Naive thymus-derived CD4-positive, alpha-beta T cell (primary cell): ENCODE data around the gene OR8D4. TPM values are rescaled to one million over a fixed set of nuclear protein-coding genes. Genes with fewer than 3 reads are reported as not detected.
"Not testable (repeated sequence)": the region's sequence is repeated elsewhere in the genome, so short reads cannot be mapped to it uniquely, and the experiment has no call there.

Experiments used
- ATAC-seq: fragments of 150-1000 bp; cut with Tn5 transposase; 2 replicates; pipeline ENCODE4 v1.10.0; 2021; ENCODE audit warnings: mild to moderate bottlenecking, moderate library complexity
- CTCF ChIA-PET: fragments of 350-600 bp; sonication (Branson Sonifier 250); formaldehyde crosslinking; loops from one replicate; lab custom pipeline; 2021; ENCODE audit warnings: antibody characterized with exemption; lab: Charles Lee
- POLR2A ChIA-PET: fragments of 350-600 bp; sonication (Branson Sonifier 250); formaldehyde crosslinking; loops from one replicate; lab custom pipeline; 2021; ENCODE audit warnings: antibody characterized with exemption, inconsistent platforms; lab: Charles Lee
- DNase-seq, 9 donors: peaks; one replicate each; pipeline versions ENCODE4 v3.0.0 to v3.0.0-alpha.2; 2020 to 2022; ENCODE audit warnings: mixed read lengths in 1 of 9
- H3K27ac ChIP-seq: one replicate; pipeline ENCODE4 v1.7.0; 2013; ENCODE audit warnings: mild to moderate bottlenecking, low read depth, low read length, moderate library complexity
- H3K27me3 ChIP-seq, 2 donors: one replicate each; pipeline ENCODE4 v1.7.0; 2013; ENCODE audit warnings: low read length in 2 of 2, mild to moderate bottlenecking in 2 of 2, moderate library complexity in 2 of 2; ENCODE audit not compliant: control insufficient read depth in 2 of 2, insufficient read depth in 2 of 2
- H3K36me3 ChIP-seq, 3 experiments: 1 replicate in 2 of 3; 2 replicates in 1 of 3; pipeline ENCODE4 v1.7.0; 2013; ENCODE audit warnings: low read length in 3 of 3, mild to moderate bottlenecking in 3 of 3, moderate library complexity in 1 of 3; ENCODE audit not compliant: insufficient read depth in 3 of 3, control insufficient read depth in 2 of 3
- H3K4me1 ChIP-seq, 2 donors: one replicate each; pipeline ENCODE4 v1.7.0; 2013; ENCODE audit warnings: low read length in 2 of 2, mild to moderate bottlenecking in 2 of 2, moderate library complexity in 1 of 2; ENCODE audit not compliant: control insufficient read depth in 2 of 2, insufficient read depth in 2 of 2
- H3K4me3 ChIP-seq: 2 replicates; pipeline ENCODE4 v1.7.0; 2013; ENCODE audit warnings: mild to moderate bottlenecking, low read length
- H3K9me3 ChIP-seq, 3 experiments: 1 replicate in 2 of 3; 2 replicates in 1 of 3; pipeline ENCODE4 v1.7.0; 2013; ENCODE audit warnings: low read length in 3 of 3; ENCODE audit not compliant: control insufficient read depth in 2 of 3
- H3K27ac Mint-ChIP-seq, 9 donors: one replicate each; pipeline ENCODE4 v1.8.0; 2020 to 2022; ENCODE audit warnings: mixed read lengths in 9 of 9, mild to moderate bottlenecking in 8 of 9, moderate library complexity in 5 of 9, inconsistent platforms in 2 of 9
- H3K27me3 Mint-ChIP-seq, 5 donors: one replicate each; pipeline ENCODE4 v1.8.0; 2021 to 2022; ENCODE audit warnings: mixed read lengths in 5 of 5, mild to moderate bottlenecking in 1 of 5
- H3K36me3 Mint-ChIP-seq, 5 donors: one replicate each; pipeline ENCODE4 v1.8.0; 2020 to 2022; ENCODE audit warnings: mixed read lengths in 5 of 5, mild to moderate bottlenecking in 3 of 5, inconsistent platforms in 1 of 5
- H3K4me1 Mint-ChIP-seq, 7 donors: one replicate each; pipeline ENCODE4 v1.8.0; 2020 to 2022; ENCODE audit warnings: mixed read lengths in 7 of 7, mild to moderate bottlenecking in 3 of 7, inconsistent platforms in 1 of 7
- H3K4me3 Mint-ChIP-seq, 10 donors: one replicate each; pipeline ENCODE4 v1.8.0; 2020 to 2022; ENCODE audit warnings: mild to moderate bottlenecking in 10 of 10, mixed read lengths in 10 of 10, moderate library complexity in 6 of 10, inconsistent platforms in 2 of 10
- H3K9me3 Mint-ChIP-seq, 11 donors: one replicate each; pipeline ENCODE4 v1.8.0; 2020 to 2022; ENCODE audit warnings: mixed read lengths in 11 of 11, mild to moderate bottlenecking in 4 of 11, inconsistent platforms in 1 of 11, moderate library complexity in 1 of 11
- intact Hi-C, 2 donors: fragments of 100-400 bp; cut with micrococcal nuclease; formaldehyde crosslinking; loops; one replicate each; pipeline ENCODE4 v1.15.1; 2023
- polyA plus RNA-seq, 2 donors: library from polyadenylated mRNA; unstranded; fragments of 300-500 nt; fragmentation: Illumina TruSeq; gene quantifications; one replicate each; pipeline ENCODE4 v1.2.3, GENCODE V29; 2021
- total RNA-seq, 6 experiments: library from RNA in 5 of 6; stranded (reverse) in 5 of 6; gene quantifications; 1 replicate in 5 of 6; 2 replicates in 1 of 6; pipeline ENCODE4 v1.2.3 and lab custom pipeline; 2021 to 2026

Gene OR8D4
- not detected for total RNA-seq
- not detected for polyA plus RNA-seq
- not detected for total RNA-seq (lab: John Stamatoyannopoulos, UW)

DNA sequence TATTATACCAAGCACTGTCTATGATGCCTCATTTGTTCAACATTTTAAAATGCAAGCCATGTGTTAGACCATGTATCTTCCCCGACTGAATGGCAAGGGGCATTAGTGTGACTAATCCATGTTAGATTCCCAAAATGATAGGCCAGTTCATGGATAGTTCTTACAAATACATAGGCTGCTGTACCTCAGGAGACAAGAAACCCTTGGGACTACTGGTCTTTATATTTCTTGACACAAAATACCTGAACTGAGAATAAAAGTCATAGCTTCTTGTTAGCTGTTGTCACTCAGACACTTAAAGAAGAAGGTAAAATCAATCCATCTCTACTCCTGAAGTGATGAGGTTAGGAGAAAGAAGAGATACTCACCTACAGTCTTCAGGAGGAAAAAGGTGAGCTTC lies at the start of gene OR8D4:
OR8D4 (plus strand) TSS at position 301 of the 400 bp plus-strand sequence. CDS start 4,265 bp downstream, outside the sequence.
- Histone ChIP-seq H3K27ac (no peak within 1 kb of the TSS), H3K27me3 (no peaks in the 10 kb centered on the region), H3K9me3 (no peaks in the 10 kb centered on the region), H3K36me3 (no peaks in the 10 kb centered on the region), H3K4me3 (no peak within 1 kb of the TSS), H3K4me1 (no peaks in the 10 kb centered on the region)
- intact Hi-C loops, result no loop called here
- ChIA-PET POLR2A (no interaction called here), CTCF (no interaction called here)
- Mint-ChIP-seq H3K4me3 (no peak within 1 kb of the TSS), H3K9me3 (no peaks in the 10 kb centered on the region), H3K4me1 (peaks cover 0 to 5% (median 0%) of the 10 kb centered on the region in 7 donors), H3K27ac (no peak within 1 kb of the TSS), H3K27me3 (peaks cover 0 to 12% (median 11%) of the 10 kb centered on the region in 5 donors), H3K36me3 (no peaks in the 10 kb centered on the region)
- no peak for ATAC-seq
- no peak for DNase-seq

GRCh38 chr11:123852321-123852720 lies 49.6 kb upstream of the OR8D4 start:
- H3K27ac Mint-ChIP-seq, result no peak overlapping the region
- Histone ChIP-seq H3K27me3 (no peaks in the 10 kb centered on the region), H3K4me3 (no peak overlapping the region), H3K27ac (no peak overlapping the region), H3K9me3 (no peaks in the 10 kb centered on the region), H3K36me3 (no peaks in the 10 kb centered on the region), H3K4me1 (no peaks in the 10 kb centered on the region)
- no peaks in the 10 kb centered on the region for H3K4me1 Mint-ChIP-seq
- POLR2A ChIA-PET, result no interaction called here
- intact Hi-C loops, result no loop called here
- H3K27me3 Mint-ChIP-seq, result peaks cover 10 to 35% (median 24%) of the 10 kb centered on the region in 5 donors
- peaks cover 0 to 16% (median 5%) of the 10 kb centered on the region in 11 donors for H3K9me3 Mint-ChIP-seq
- CTCF ChIA-PET, result no interaction called here
- H3K4me3 Mint-ChIP-seq, result no peak overlapping the region
- no peaks in the 10 kb centered on the region for H3K36me3 Mint-ChIP-seq
- no peak for ATAC-seq
- DNase-seq, result no peak

GRCh38 chr11:123853038-123853437 lies 48.9 kb upstream of the OR8D4 start:
- ChIA-PET POLR2A (no interaction called here), CTCF (no interaction called here)
- H3K4me1 Mint-ChIP-seq, result no peaks in the 10 kb centered on the region
- no peak overlapping the region for H3K27ac Mint-ChIP-seq
- intact Hi-C loops, result no loop called here
- Histone ChIP-seq H3K36me3 (no peaks in the 10 kb centered on the region), H3K27ac (no peak overlapping the region), H3K4me3 (no peak overlapping the region), H3K27me3 (no peaks in the 10 kb centered on the region), H3K9me3 (no peaks in the 10 kb centered on the region), H3K4me1 (no peaks in the 10 kb centered on the region)
- H3K4me3 Mint-ChIP-seq, result no peak overlapping the region
- peaks cover 7 to 35% (median 24%) of the 10 kb centered on the region in 5 donors for H3K27me3 Mint-ChIP-seq
- H3K9me3 Mint-ChIP-seq, result peaks cover 0 to 22% (median 5%) of the 10 kb centered on the region in 11 donors
- no peaks in the 10 kb centered on the region for H3K36me3 Mint-ChIP-seq
- ATAC-seq, result no peak
- no peak for DNase-seq

GRCh38 chr11:123856444-123856843 lies 45.5 kb upstream of the OR8D4 start:
- ATAC-seq (no peak), DNase-seq (no peak)
- H3K4me1 Mint-ChIP-seq, result no peaks in the 10 kb centered on the region
- Histone ChIP-seq H3K4me1 (no peaks in the 10 kb centered on the region), H3K27ac (no peak overlapping the region), H3K9me3 (no peaks in the 10 kb centered on the region), H3K4me3 (no peak overlapping the region), H3K27me3 (no peaks in the 10 kb centered on the region), H3K36me3 (no peaks in the 10 kb centered on the region)
- peaks cover 2 to 25% (median 14%) of the 10 kb centered on the region in 5 donors for H3K27me3 Mint-ChIP-seq
- CTCF ChIA-PET, result no interaction called here
- POLR2A ChIA-PET, result no interaction called here
- no peak overlapping the region for H3K4me3 Mint-ChIP-seq
- peaks cover 0 to 22% (median 6%) of the 10 kb centered on the region in 11 donors for H3K9me3 Mint-ChIP-seq
- H3K27ac Mint-ChIP-seq, result no peak overlapping the region
- intact Hi-C loops, result no loop called here
- no peaks in the 10 kb centered on the region for H3K36me3 Mint-ChIP-seq

GRCh38 chr11:123859731-123860130 lies 42.2 kb upstream of the OR8D4 start:
- intact Hi-C loops, result no loop called here
- Histone ChIP-seq H3K4me1 (no peaks in the 10 kb centered on the region), H3K27ac (no peak overlapping the region), H3K9me3 (no peaks in the 10 kb centered on the region), H3K4me3 (no peak overlapping the region), H3K36me3 (no peaks in the 10 kb centered on the region), H3K27me3 (peaks cover 0 to under 1% of the 10 kb centered on the region in 2 donors)
- ChIA-PET CTCF (no interaction called here), POLR2A (no interaction called here)
- Mint-ChIP-seq H3K4me1 (no peaks in the 10 kb centered on the region), H3K9me3 (peaks cover 0 to 18% (median 5%) of the 10 kb centered on the region in 11 donors), H3K36me3 (no peaks in the 10 kb centered on the region), H3K4me3 (no peak overlapping the region), H3K27me3 (peaks cover 0 to 16% (median 0%) of the 10 kb centered on the region in 5 donors), H3K27ac (no peak overlapping the region)
- DNase-seq (no peak), ATAC-seq (no peak)

GRCh38 chr11:123865293-123865692 lies 36.7 kb upstream of the OR8D4 start:
- H3K4me1 Mint-ChIP-seq, CTCF ChIA-PET, H3K9me3 Mint-ChIP-seq, H3K27ac ChIP-seq, H3K4me1 ChIP-seq, H3K36me3 Mint-ChIP-seq, H3K27me3 ChIP-seq, H3K36me3 ChIP-seq, H3K4me3 Mint-ChIP-seq, intact Hi-C loops, H3K27ac Mint-ChIP-seq, ATAC-seq, H3K4me3 ChIP-seq, POLR2A ChIA-PET, DNase-seq, H3K9me3 ChIP-seq: not testable (repeated sequence)
- peaks cover 0 to 10% (median 0%) of the 10 kb centered on the region in 5 donors for H3K27me3 Mint-ChIP-seq

DNA sequence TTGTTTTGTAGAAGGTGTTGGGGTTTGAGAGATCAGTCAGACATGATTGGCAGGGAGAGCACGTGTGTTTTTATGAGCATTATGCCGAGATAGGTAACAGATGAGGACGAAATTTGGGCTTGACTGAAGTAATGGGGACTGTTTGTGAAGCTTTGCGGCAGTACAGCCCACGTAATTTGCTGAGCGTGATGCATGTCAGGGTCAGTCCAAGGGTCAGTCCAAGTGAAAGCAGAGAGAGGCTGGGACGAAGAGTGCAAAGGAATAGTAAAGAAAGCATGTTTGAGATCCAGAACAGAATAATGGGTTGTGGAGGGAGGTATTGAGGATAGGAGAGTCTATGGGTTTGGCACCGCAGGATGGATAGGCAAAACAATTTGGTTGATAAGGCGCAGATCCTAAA lies 34.2 kb upstream of the OR8D4 start:
- CTCF ChIA-PET, POLR2A ChIA-PET, H3K36me3 Mint-ChIP-seq, H3K9me3 Mint-ChIP-seq, H3K27me3 ChIP-seq, H3K4me1 Mint-ChIP-seq, H3K27ac ChIP-seq, H3K27me3 Mint-ChIP-seq, ATAC-seq, H3K4me3 Mint-ChIP-seq, DNase-seq, H3K4me1 ChIP-seq, H3K27ac Mint-ChIP-seq, H3K9me3 ChIP-seq, H3K4me3 ChIP-seq, H3K36me3 ChIP-seq, intact Hi-C loops: not testable (repeated sequence)
